Measurements from ENCODE around the gene ROM1.
A peak's percentile ranks its signal among the peaks of the same experiment; 100 is the strongest.
"Not testable (repeated sequence)": the region's sequence is repeated elsewhere in the genome, so short reads cannot be mapped to it uniquely, and the experiment has no call there.

ROM1 gene

DNA sequence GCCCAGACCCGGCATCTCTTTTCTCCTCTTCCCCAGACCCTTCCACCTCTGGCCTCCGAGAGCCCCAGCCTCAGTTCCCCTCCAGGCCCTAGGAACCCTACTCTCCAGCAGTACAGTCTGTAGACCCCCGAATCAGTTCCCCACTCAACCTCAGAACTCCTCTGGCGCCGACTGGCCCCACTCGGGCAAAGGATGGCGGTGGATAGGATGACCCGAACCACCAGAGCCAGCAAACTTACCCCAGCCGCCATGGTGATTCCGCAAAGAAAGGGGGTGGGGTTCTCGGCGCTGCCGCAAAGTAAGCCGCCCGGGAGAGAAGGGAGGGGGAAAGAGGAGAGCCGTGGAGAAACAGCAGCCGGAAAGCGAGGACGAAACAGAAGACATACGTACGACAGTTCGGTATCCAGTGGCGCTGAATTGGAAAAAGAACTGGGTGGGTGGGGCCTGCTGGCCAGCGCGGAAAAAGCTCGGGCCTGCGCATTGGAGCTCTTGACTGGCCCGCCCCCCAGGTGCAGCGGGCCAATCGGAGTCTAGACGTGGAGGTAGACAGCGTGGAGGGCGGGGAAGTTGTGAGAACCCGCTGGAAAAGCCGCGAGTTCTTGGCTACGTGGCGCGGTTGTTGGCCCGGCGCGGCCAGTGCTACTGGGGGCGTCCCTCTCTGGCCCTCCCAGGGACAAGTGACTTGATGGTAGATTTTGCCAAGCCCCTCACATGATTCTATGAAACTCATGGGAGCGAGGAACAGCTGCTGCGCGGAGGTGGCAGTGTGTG lies 39.3 kb upstream of the ROM1 start, which contains the start of gene EEF1G:
TSS of gene EEF1G (minus strand) at position 300 of the 771 bp plus-strand sequence. CDS start at position 251, 49 bp downstream.
- WGBS = under 1% methylated on average over 46 of the region's 46 CpGs
- H3K27me3 ChIP-seq (ENCODE audit: insufficient read depth, low read length) = no peaks in the 10 kb centered on the region
- H3K4me1 ChIP-seq (ENCODE audit: insufficient read depth, low read length) = peaks cover 24% of the 10 kb centered on the region; the same call in 1 of the 2 replicates
- peak within 1 kb of the TSS; percentile 92 for H3K4me3 ChIP-seq (ENCODE audit: low read length)
- H3K36me3 ChIP-seq (ENCODE audit: insufficient read depth, low read length) = peaks cover 64% of the 10 kb centered on the region
- peak within 1 kb of the TSS; percentile 98 for H3K9ac ChIP-seq (ENCODE audit: low read depth, low read length)
- H3K27ac ChIP-seq (ENCODE audit: low read depth, low read length) = peak within 1 kb of the TSS; percentile 75
- H3K9me3 ChIP-seq (ENCODE audit: insufficient read depth, low read depth, low read length) = no peaks in the 10 kb centered on the region

GRCh38 chr11:62574363-62575071 lies 38.5 kb upstream of the ROM1 start:
- H3K27me3 ChIP-seq (ENCODE audit: insufficient read depth, low read length) = no peaks in the 10 kb centered on the region
- H3K9ac ChIP-seq (ENCODE audit: low read depth, low read length) = peak overlapping the region; percentile 92
- WGBS = 11% methylated on average over 33 of the region's 33 CpGs
- H3K4me1 ChIP-seq (ENCODE audit: insufficient read depth, low read length) = peaks cover 24% of the 10 kb centered on the region; the same call in 1 of the 2 replicates
- peak overlapping the region; percentile 63 for H3K27ac ChIP-seq (ENCODE audit: low read depth, low read length)
- no peaks in the 10 kb centered on the region for H3K9me3 ChIP-seq (ENCODE audit: insufficient read depth, low read depth, low read length)
- H3K36me3 ChIP-seq (ENCODE audit: insufficient read depth, low read length) = peaks cover 64% of the 10 kb centered on the region
- peak overlapping the region; percentile 92 for H3K4me3 ChIP-seq (ENCODE audit: low read length)

DNA sequence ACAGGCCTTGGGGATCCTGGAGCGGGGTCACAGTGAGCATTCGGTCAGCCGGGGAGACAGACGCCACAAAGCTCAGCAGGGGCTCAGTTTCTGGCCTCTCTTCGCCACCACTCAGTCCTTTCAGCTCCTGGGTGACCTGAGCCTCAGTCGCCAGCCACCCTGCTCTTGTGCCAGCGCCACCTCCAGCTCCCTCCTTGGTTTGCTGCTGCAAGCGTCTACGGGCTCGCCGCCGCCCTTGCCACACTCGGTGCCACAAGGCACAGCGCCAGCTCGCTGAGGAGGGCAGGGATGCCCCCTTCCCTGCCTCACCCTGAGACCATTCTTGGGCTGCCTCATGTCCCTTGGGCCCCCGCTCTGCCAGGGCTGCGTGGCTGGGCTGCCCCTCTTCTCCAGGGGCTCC lies 37.9 kb upstream of the ROM1 start:
- Histone ChIP-seq H3K27me3 (ENCODE audit: insufficient read depth, low read length) (no peaks in the 10 kb centered on the region), H3K4me3 (ENCODE audit: low read length) (peak overlapping the region; percentile 92), H3K4me1 (ENCODE audit: insufficient read depth, low read length) (peaks cover 24% of the 10 kb centered on the region; the same call in 1 of the 2 replicates), H3K9ac (ENCODE audit: low read depth, low read length) (peak overlapping the region; percentile 92), H3K36me3 (ENCODE audit: insufficient read depth, low read length) (peaks cover 64% of the 10 kb centered on the region), H3K9me3 (ENCODE audit: insufficient read depth, low read depth, low read length) (no peaks in the 10 kb centered on the region), H3K27ac (ENCODE audit: low read depth, low read length) (no peak overlapping the region)
- WGBS = 79% methylated on average over 17 of the region's 17 CpGs

DNA sequence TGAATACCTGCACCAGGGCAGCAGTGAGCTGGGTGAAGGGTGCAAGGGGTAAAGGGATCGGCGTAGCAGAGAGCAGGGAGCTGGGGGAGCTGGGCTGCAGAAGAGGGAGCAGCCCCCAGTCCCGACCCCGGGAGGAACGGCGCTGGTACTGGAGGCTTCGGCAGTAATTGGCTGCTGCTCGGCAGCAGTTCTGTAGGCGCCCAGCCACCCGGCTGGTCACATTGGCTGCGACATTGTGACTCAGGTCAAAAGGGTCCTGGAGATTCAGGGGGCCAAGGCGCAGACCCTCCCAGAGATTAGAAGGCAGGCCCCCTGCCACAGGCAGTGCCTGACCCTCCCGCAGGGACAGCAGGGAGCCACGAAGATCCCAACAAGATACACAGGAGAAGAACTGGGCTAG lies 37.2 kb upstream of the ROM1 start:
- 92% methylated on average over 14 of the region's 14 CpGs for WGBS
- Histone ChIP-seq H3K27me3 (ENCODE audit: insufficient read depth, low read length) (no peaks in the 10 kb centered on the region), H3K36me3 (ENCODE audit: insufficient read depth, low read length) (peaks cover 60% of the 10 kb centered on the region), H3K9me3 (ENCODE audit: insufficient read depth, low read depth, low read length) (no peaks in the 10 kb centered on the region), H3K4me3 (ENCODE audit: low read length) (no peak overlapping the region), H3K4me1 (ENCODE audit: insufficient read depth, low read length) (peaks cover 24% of the 10 kb centered on the region; the same call in 1 of the 2 replicates), H3K27ac (ENCODE audit: low read depth, low read length) (no peak overlapping the region), H3K9ac (ENCODE audit: low read depth, low read length) (no peak overlapping the region)

DNA sequence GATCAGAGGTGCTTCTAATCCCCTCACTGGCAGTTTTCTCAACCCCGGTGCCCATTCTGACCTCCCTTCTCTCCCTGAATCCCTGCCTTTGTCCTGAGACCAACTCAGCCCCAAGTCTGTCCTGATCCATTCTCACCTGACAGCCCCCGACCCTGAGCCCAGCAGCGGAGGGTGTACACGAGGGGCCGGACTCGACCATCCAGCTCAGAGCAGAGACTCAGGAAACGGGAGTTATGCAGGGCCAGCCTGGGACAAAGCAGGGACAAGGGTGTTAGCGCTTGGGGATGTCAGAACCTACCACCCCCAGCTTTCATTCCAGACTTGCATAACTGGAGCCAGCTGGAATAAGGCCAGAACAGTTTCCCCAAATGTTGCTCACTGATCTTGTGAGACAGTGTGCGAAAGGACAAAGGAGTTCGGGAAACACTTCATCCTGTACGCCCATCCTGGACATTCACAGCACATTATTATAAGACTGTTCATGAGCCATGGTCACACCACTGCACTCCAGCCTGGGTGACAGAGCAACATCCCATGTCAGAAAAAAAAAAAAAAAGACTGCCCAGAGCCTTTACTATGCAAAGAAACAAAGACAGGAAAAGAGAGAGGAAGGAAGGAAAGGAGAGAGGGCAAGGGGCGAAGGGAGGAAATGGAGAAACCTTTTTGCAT lies 35.9 kb upstream of the ROM1 start:
- H3K4me3 ChIP-seq (ENCODE audit: low read length) = no peak overlapping the region
- no peaks in the 10 kb centered on the region for H3K27me3 ChIP-seq (ENCODE audit: insufficient read depth, low read length)
- H3K27ac ChIP-seq (ENCODE audit: low read depth, low read length) = no peak overlapping the region
- peaks cover 58% of the 10 kb centered on the region for H3K36me3 ChIP-seq (ENCODE audit: insufficient read depth, low read length)
- no peaks in the 10 kb centered on the region for H3K9me3 ChIP-seq (ENCODE audit: insufficient read depth, low read depth, low read length)
- H3K9ac ChIP-seq (ENCODE audit: low read depth, low read length) = no peak overlapping the region
- H3K4me1 ChIP-seq (ENCODE audit: insufficient read depth, low read length) = peaks cover 13% of the 10 kb centered on the region; the same call in 1 of the 2 replicates
- WGBS = 95% methylated on average over 12 of the region's 12 CpGs

DNA sequence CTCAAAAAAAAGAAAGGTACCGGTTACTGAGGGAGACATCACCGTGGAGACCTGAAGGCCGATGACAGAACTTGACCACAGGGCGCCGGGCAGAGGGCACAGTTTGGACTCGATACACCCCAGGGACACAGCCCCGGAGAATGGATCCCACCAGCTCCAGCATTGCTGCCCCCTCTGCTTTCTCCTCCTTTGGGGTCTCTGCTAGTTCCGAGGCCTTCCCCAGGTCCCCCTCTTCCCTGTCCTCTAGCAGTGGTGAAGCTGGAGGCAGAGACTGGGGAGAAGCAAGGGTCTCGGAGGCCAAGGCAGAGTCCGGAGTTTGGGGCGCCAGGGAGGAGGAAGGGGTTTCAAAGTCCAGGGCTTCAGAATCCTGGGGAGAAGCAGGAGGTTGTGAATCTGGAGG lies 34.5 kb upstream of the ROM1 start:
- H3K27me3 ChIP-seq (ENCODE audit: insufficient read depth, low read length) = no peaks in the 10 kb centered on the region
- H3K9ac ChIP-seq (ENCODE audit: low read depth, low read length) = no peak overlapping the region
- WGBS = 97% methylated on average over 11 of the region's 11 CpGs
- H3K36me3 ChIP-seq (ENCODE audit: insufficient read depth, low read length) = peaks cover 58% of the 10 kb centered on the region
- H3K27ac ChIP-seq (ENCODE audit: low read depth, low read length) = no peak overlapping the region
- peaks cover 9% of the 10 kb centered on the region; the same call in 1 of the 2 replicates for H3K4me1 ChIP-seq (ENCODE audit: insufficient read depth, low read length)
- H3K9me3 ChIP-seq (ENCODE audit: insufficient read depth, low read depth, low read length) = no peaks in the 10 kb centered on the region
- no peak overlapping the region for H3K4me3 ChIP-seq (ENCODE audit: low read length)

DNA sequence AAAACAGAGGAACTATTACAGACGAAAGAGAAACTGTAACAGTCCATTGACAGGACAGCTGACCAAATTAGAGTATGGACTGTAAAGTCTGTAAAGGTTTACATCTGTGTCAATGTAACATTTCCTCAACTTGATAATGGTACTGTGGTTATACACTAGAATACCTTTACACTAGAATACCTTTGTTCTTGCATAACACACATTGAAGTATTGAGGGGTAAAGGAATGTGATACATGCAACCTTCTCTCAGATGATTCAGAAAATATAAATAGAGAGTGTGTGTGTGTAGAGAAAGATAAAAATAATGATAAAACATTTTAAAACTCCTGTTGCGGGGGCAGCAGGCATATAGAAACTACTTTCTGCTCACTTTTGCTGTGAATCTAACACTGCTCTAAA lies 33.8 kb upstream of the ROM1 start:
- Histone ChIP-seq H3K4me1 (ENCODE audit: insufficient read depth, low read length) (peaks cover 9% of the 10 kb centered on the region; the same call in 1 of the 2 replicates), H3K27me3 (ENCODE audit: insufficient read depth, low read length) (no peaks in the 10 kb centered on the region), H3K9me3 (ENCODE audit: insufficient read depth, low read depth, low read length) (no peaks in the 10 kb centered on the region), H3K27ac (ENCODE audit: low read depth, low read length) (no peak overlapping the region), H3K36me3 (ENCODE audit: insufficient read depth, low read length) (peaks cover 65% of the 10 kb centered on the region), H3K9ac (ENCODE audit: low read depth, low read length) (no peak overlapping the region), H3K4me3 (ENCODE audit: low read length) (no peak overlapping the region)
- WGBS = 95% methylated on average over 2 of the region's 2 CpGs

- no peak overlapping the region for H3K4me3 ChIP-seq (ENCODE audit: low read length)
- H3K27me3 ChIP-seq (ENCODE audit: insufficient read depth, low read length) = no peaks in the 10 kb centered on the region
- H3K27ac ChIP-seq (ENCODE audit: low read depth, low read length) = no peak overlapping the region
- no peak overlapping the region for H3K9ac ChIP-seq (ENCODE audit: low read depth, low read length)
- 95% methylated on average over 18 of the region's 18 CpGs for WGBS
- peaks cover 68% of the 10 kb centered on the region for H3K36me3 ChIP-seq (ENCODE audit: insufficient read depth, low read length)
- H3K4me1 ChIP-seq (ENCODE audit: insufficient read depth, low read length) = no peaks in the 10 kb centered on the region
- H3K9me3 ChIP-seq (ENCODE audit: insufficient read depth, low read depth, low read length) = no peaks in the 10 kb centered on the region
These were observed 31.9 kb upstream of the ROM1 start for GRCh38 chr11:62580959-62581715.

GRCh38 chr11:62581735-62582134 lies 31.3 kb upstream of the ROM1 start:
- H3K36me3 ChIP-seq (ENCODE audit: insufficient read depth, low read length) = peaks cover 65% of the 10 kb centered on the region
- WGBS = 97% methylated on average over 4 of the region's 4 CpGs
- not testable (repeated sequence) for H3K4me1 ChIP-seq (ENCODE audit: insufficient read depth, low read length); H3K9ac ChIP-seq (ENCODE audit: low read depth, low read length); H3K4me3 ChIP-seq (ENCODE audit: low read length); H3K27me3 ChIP-seq (ENCODE audit: insufficient read depth, low read length); H3K9me3 ChIP-seq (ENCODE audit: insufficient read depth, low read depth, low read length); H3K27ac ChIP-seq (ENCODE audit: low read depth, low read length)

DNA sequence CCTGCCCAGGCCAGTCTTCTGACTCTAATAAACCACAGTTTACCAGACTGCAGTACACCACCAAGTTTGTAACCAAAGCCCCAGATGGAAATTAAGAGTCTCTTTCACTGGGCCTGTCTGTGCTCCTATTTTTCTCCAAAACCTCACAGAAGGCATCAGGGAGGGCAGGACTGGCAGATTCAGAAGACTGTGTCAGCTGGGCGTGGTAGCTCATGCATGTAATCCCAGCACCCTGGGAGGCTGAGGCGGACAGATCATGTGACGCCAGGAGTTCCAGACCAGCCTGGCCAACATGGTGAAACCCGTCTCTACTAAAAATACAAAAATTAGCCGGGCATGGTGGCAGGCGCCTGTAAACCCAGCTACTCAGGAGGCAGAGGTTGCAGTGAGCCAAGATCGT lies 27.7 kb upstream of the ROM1 start:
- not testable (repeated sequence) for H3K27ac ChIP-seq (ENCODE audit: low read depth, low read length); H3K27me3 ChIP-seq (ENCODE audit: insufficient read depth, low read length); H3K4me1 ChIP-seq (ENCODE audit: insufficient read depth, low read length); H3K4me3 ChIP-seq (ENCODE audit: low read length); H3K9ac ChIP-seq (ENCODE audit: low read depth, low read length); H3K9me3 ChIP-seq (ENCODE audit: insufficient read depth, low read depth, low read length)
- WGBS = 95% methylated on average over 7 of the region's 7 CpGs
- peaks cover 59% of the 10 kb centered on the region for H3K36me3 ChIP-seq (ENCODE audit: insufficient read depth, low read length)
